ENCODE results near the gene COQ10A.
"Not testable (repeated sequence)": the region's sequence is repeated elsewhere in the genome, so short reads cannot be mapped to it uniquely, and the experiment has no call there.

Gene COQ10A

DNA sequence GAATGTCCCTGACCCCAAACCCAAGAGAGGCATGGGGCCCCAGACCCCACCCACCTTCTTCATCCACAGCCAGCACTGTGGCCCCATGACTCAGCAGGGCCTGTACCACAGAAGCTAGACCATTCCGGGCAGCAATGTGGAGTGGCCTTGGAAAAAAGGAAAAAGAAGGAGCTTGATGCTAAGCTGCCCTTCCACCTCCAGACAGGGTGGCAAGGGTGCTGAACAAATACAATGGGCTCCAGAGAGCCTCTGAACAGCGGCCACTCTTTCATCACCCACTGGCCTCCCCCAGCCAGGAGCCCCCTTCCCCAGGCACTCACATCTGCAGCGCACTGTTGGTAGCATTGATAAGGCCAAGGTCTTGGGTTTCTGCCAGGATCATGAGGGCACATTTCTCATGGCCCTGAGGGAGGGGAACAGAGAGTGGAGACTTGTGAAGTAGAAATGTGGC, 23.0 kb upstream of the COQ10A start:
- DNase-seq (ENCODE audit: low read depth in 3 of 3), result no peak

DNA sequence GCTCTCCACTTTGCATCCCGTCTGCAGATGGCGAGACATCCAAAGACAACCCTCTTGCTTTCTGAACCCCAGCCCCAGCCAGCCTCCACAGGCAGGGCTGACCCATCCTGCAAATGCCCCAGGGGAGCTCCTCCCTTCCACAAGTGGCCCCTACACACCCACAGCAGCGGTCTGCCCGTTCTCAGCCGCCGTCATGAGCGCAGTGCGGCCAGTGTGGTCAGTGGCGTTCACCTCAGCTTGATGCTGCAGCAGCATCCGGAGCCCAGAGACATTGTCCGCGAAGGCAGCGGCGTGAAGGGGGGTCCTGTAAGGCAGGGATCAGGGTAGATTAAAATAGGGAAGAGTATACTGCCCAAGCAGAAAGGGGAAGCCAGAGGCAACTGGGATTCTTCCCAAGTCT, 22.2 kb upstream of the COQ10A start:
- no peak for DNase-seq (ENCODE audit: low read depth in 3 of 3)

DNA sequence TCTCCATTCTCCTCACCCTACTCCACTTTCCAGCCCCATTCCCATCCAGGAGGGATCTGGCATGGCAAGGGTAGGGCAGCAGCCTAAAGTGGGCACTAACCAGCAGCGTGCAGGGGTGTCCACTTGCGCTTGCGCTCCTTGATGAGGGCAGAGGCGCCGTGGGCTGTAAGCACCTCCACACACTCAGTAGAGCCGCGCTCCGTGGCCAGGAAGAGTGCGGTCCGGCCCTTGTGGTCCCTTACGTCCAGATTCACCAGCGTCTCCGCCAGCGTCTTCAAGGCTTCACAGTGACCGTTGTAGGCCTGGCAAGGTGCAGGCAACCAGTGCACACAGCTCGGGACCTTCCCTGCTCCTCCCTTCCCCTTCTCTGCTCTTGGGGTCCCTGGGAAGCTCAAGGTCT, 18.8 kb upstream of the COQ10A start:
- DNase-seq (ENCODE audit: low read depth in 3 of 3), result no peak

DNA sequence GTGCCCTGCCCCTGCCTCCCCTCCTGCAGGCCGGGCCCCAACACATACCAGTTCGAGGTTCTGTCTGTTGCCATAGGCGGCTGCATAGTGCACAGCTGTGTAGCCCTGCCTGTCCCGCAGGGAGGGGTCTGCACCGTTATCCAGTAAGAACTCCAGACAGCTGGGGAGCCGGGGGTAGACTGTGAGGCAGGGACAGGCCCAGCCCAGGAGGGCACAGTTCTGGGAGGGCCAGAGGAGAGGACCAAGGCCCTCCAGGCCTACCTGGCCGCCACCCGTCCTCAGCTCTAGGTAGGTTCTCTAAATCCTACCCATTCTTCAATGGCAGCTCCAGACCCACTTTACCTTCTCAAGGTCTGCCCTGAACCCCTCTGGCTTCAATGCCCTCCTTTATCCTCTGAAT, 18.0 kb upstream of the COQ10A start:
- DNase-seq (ENCODE audit: low read depth in 3 of 3), result no peak

DNA sequence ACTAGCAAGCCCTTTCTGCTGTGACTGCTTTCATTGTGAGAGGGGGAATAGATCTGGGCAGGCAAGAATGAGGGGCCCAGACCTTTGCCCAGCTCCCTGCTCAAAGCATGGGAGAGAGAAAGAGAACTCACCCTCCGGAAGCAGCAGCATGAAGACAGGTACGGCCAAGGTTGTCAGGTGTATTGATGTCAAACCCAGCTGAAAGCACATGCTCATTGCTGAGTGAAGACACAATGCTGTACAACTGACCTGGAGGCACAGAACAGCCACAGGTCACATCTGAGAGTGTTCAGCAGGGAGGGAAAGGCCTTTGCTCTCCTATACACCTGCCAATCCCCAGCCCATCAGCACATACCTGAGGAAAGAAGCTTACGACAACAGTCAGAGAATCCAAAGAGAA, 14.1 kb upstream of the COQ10A start:
- no peak for DNase-seq (ENCODE audit: low read depth in 3 of 3)

DNA sequence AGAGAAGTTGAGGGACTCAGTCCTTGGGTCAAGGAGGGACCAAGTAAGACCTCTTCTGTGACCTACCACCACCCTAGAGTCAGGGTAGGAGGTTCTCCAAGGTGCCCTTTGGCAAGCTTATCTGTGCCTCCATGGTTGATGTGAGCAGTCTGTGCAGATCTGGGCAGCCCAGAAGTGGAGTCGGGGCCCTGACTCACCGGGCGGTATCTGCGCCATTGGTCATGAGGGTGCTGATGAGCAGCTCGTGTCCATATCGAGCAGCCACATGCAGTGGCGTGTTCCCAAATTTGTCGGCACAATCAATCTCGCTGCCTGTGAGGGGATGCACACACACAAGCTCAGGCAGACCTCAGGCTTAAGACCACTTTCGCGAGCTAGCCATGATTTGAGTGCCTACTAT, 13.7 kb upstream of the COQ10A start:
- no peak for DNase-seq (ENCODE audit: low read depth in 3 of 3)

DNA sequence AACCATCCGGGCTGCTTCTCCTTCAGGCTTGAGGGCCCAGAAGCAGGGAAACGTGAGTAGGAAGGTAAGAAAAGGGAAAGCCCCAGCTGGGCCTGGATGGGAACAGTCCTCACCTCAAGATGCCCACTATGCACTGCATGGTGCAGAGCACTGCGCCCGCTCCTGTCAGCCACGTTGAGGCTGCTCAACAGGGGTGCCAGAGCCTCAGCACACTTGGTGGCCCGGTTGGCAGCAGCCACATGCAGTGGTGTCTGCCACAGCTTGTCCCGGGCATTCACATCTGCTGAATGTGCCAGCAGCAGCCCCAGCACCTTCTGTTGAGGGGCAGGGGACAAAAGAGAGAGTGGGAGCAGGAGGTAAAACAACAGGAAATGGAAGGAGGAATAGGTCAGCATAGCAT, 11.1 kb upstream of the COQ10A start:
- DNase-seq (ENCODE audit: low read depth in 3 of 3), result no peak

DNA sequence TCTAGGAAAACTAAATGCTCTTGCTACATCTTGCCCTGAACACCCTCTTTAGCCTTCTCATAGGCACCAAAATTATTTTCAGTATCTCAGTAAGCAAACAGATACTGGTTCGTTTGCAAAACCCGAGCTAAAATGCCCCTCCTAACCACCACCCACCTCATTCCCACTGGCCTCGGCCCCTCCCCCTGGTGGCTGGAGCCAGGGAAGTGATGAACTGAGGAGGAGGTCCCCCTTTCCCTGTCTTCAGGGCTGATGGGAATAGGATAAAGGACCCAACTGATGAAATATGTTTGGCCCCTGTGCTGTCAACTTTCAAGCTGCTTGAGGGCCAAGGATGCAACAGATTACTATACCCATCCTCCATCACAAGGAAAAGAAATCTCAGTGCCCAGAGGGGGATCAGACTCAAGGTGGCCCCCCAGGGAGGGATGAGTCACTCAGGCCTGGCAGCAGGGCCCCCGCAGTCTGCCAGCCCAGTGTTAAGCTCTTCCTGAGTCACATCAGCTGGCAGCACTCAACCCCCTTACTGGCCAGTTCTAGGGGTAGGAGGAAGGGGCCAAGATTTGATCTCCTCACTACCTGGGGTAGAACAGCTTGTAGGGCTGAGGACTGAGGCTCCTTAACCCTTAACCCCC, 10.3 kb upstream of the COQ10A start:
- no peak for DNase-seq (ENCODE audit: low read depth in 3 of 3)

DNA sequence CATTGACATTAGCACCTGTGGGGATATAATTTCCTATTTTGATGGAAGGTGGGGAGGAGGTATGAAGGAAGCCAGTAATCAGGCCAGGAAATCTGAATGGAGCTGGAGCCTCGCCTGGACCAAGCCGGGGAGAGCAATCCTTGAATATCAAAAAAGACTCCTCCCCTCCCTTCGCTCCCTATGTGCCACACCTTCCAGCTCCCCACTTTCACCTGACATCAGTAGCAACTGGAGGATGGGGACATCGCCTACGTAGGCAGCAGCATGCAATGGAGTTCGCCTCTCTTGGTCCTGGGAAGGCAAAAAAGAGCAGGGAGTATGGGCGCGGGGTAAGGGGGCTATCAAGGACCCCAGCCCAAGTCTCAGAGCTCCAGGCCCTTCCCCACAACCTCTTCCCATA, 9.7 kb upstream of the COQ10A start:
- no peak for DNase-seq (ENCODE audit: low read depth in 3 of 3)

DNA sequence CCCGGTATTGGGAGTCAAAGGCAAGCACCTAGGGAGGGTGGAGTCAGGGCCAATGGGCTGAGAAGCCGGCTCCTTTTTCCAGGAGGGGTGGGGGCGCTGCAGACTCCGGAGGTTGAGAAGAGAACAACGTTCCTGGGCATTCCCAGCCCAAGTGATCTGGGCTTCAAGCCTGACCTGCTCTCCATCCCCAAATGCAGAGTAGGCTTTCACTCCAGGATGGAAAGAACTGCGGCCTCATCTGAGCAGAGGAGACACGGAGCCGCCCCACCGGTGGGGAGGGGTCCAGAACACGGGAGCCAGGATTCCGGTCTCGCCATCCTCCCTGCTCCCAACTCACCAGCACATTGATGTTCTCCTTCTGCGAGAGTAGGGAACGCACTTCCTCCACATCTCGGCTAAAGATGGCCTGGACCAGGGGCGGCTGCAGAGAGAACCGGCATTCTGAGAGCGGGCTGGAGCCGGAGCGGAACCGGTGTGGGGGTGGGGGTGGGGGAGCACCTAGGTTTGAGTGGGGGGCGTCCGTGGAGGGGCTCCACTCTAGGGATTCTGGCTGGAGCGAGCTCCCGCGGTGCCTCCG, 9.2 kb upstream of the COQ10A start:
- DNase-seq (ENCODE audit: low read depth in 3 of 3), result no peak

DNA sequence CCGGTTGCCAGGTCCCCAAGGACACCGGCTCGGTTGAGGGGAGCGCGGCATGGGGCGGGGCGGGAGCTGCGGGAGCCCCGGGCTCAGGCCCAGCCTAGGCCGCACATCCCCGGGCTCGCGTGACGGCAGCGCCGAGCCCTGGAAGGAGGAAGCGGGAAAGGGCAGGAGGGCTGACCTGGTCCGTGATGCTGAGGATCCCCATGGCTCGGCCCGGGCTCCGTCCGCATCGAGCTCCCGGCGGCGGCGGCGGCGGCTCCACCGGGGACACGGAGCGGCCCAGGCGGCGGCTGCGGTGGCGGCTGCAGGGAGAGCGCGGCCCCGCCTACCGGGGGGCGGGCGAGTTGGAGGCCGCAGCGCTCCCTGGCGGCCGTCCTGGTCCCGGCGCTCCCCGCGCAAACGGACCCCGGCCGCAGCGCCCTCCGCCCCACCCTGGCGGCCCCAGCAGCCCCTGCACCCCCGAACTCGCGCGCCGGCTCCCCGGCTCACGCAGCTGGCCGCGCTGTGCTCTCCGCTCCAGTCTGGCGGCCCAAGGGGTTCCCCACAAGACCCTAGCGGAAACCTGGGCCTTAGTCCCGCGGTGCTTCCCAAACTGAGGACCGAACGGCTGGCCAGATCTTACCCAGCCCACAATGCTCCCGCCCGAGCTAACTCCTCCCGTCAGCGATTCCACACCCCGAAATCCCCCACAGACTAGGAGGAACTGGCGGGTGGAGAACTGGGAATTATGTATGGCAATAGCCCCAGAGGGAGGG, 8.5 kb upstream of the COQ10A start, which contains the start of gene ANKRD52:
Gene ANKRD52, minus strand, starts transcription at position 317 of the 752 bp plus-strand sequence. Its CDS starts 115 bp downstream, at position 202.
- peak; percentile 55 to 82 (median 61) for DNase-seq (ENCODE audit: low read depth in 3 of 3)

DNA sequence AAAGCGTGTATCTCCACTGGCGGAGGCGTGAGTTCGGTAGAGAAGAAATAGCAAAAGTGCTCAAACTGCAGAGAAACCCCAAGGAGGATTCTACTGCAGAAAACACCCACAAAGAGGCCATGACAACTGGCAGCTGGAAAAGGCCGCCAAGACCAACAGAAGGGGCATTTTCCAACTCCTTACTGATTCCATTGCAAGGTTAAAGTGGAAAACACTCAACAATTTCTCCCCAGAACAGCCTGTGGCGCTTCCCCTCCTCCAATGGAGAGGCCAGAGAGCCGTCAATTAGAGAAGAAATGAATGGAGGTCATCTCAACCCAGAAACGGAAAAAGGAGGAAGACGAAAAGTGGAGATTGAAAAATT, 7.9 kb upstream of the COQ10A start:
- DNase-seq (ENCODE audit: low read depth in 3 of 3), result no peak

DNA sequence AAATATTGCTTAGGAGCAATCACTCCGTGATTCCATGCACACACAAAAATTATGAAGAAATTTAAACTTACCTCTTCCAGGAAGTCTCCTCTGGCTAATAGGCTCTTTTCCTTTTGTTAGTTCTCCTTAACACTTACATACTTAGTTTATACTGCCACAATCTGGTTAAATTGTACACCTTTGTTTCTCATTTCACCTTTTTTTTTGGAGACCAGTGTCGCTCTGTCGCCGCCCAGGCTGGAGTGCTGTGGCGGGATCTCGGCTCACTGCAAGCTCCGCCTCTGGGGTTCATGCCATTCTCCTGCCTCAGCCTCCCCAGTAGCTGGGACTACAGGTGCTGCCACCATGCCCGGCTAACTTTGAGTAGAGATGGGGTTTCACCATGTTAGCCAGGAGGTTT, 6.4 kb upstream of the COQ10A start:
- DNase-seq (ENCODE audit: low read depth in 3 of 3), result no peak

DNA sequence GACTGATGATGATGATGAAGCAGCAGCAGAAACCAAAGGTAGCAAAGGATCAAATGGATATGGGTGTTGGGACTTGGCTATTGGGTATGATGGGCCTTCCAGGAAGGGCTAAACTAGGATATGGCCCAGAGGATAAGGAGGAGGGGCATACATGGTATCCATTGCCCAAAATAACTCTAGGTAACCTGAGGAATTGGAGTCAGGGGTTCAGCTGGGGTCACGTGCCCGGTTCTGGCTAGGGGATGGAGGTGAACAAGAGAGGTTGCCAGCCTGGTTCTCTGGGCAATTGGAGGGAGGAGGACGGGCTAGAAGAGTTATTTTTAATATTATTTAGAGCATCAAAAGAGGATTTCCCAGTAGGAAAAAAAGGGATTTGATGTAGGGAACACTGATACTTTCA, 5.8 kb upstream of the COQ10A start:
- DNase-seq (ENCODE audit: low read depth in 3 of 3), result no peak

DNA sequence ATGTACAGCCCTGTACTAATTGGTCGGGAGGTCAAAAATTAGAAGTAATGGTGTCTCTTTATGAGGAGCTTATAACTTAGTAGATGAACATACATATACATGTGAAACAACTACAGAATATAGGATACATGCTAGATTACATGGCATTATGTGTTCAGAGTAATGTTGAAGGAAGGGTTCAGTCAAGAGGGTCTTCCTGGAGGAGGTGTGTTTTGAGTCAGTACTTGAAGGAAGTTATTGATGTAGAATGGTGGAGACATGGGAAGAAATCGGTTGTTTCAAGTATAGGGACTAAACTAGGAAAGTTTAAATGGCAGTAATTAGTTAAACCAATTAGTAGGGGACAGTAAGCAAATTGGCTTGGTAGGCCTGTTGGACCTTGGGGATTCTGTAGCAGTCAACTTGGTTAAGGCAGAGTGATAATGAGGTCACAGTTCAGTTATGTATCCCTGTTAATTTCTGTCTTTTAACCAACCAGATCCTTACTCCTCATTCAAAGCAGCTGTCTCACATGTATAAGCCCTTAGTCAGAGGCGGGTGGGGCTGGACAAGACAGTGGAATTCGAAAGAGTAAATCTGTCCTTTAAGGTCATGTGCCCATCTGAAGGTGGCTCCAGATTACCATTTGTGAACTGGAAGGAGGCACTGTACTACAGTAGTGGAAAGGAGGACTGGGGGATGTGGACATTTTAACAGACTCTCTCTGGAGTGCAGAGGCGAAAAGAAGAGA, 5.1 kb upstream of the COQ10A start:
- no peak for DNase-seq (ENCODE audit: low read depth in 3 of 3)

DNA sequence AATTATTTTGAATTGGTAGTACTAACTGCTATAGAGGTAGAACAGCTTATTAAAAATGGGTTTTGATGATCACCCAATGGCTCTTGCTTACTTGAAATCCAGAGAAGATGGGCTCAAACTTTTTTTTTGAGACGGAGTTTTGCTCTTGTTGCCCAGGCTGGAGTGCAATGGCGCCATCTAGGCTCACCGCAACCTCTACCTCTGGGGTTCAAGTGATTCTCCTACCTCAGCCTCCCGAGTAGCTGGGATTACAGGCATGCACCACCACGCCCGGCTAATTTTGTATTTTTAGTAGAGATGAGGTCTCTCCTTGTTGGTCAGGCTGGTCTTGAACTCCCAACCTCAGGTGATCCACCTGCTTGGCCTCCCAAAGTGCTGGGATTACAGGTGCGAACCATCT, 3.8 kb upstream of the COQ10A start:
- not testable (repeated sequence) for DNase-seq (ENCODE audit: low read depth in 3 of 3)

DNA sequence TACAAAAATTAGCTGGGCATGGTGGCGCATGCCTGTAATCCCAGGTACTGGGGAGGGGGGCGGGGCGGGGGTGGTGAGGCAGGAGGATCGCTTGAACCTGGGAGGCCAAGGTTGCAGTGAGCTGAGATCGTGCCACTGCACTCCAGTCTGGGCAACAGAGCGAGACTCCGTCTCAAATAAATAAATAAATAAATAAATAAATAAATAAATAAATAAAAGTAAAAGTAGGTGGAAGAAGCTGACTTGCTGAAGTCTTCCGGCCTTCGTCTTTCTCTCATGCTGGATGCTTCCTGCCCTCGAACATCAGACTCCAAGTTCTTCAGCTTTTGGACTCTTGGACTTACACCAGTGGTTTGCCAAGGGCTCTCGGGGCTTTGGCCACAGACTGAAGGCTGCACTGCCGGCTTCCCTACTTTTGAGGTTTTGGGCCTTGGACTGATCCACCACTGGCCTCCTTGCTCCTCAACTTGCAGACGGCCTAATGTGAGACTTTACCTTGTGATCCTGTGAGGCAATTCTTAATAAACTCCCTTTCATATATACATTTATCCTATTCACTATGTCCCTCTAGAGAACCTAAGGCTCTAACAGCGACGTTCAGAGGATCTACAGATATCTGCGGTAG, 562 bp upstream of the COQ10A start:
- DNase-seq (ENCODE audit: low read depth in 3 of 3), result not testable (repeated sequence)

DNA sequence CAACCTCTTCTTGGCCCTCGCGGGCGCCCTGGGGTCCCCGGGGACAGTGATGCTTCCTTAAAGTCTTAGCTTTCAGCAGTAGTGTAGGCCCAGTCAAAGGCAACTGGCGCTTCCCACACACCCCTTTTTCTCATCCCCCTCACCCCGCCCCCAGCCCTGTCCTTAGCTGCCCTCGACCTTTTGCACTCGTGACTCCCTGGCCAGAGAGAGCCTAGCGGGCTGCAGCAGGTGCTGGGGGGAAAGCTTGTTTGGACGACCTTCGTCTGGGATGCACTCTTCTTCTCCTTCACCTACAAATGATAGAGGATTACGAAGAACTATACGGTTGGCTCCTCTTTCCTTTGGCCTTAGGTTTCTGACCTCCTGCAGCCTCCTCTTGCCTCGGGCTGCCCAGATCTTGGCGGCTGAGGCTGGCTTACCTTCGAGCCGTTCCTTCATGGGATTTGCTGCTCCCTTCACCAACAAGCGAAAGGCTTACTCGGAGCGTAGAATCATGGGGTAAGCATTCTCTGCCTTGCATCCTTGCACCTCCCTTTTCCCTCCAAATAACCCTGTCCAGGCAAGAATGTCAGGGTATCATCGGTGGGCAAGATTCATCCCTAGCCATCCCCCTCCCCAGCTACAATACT, 815 bp downstream of the COQ10A start:
- no peak for DNase-seq (ENCODE audit: low read depth in 3 of 3)

DNA sequence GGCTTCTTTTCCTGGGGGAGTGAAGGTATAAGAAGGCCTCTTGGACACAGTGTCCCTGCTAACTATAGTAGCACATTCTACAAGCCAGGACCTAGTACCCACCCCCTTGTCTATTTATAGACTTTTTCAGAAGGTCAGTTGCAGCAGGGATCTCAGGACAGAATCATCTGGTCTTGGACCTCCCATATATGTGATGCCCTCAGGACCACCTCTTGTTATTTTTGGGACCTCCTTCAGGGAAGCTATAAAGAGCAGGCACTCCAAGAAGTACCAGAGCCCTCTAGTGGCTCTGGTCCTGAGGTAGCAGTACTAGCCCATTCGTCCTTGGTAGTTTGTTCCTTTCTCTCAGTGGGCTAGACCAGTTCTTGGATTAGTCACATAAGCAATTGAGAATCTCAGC, 4.3 kb downstream of the COQ10A start:
- DNase-seq (ENCODE audit: low read depth in 3 of 3), result no peak

DNA sequence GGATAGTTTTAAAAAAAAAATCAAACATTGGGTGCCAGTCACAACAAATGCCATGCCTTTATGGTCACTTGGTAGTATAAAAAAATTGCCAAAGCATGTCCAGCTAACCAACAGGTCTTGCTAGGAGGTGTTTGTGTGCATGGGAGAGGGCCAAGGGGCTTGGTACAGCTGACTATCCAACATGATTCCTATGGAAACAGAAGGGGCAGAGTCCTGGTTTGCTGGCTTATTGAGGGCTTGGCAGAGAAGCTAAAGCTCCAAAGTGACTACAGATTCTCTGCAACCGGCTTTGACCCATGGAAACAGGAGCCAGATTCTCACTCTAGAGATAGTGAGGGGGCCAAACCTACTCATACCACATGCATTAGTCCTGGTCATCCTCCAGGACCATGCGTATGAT, 5.7 kb downstream of the COQ10A start:
- not testable (repeated sequence) for DNase-seq (ENCODE audit: low read depth in 3 of 3)

DNA sequence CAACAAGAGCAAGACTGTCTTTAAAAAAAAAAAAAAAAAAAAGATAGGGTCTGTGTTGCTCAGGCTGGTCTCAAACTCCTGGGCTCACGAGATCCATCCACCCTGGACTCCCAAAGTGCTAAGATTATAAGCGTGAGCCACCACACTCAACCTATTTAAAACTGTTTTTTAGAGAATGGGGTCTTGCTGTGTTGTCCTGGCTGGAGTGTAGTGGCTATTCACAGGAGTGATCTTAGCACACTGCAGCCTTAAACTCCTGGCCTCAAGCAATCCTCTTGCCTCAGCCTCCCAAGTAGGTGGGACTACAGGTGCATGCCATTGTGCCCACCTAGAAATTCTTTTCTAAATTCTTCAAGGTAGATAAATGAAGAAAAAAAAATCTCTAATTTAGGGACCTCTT, 7.6 kb downstream of the COQ10A start:
- DNase-seq (ENCODE audit: low read depth in 3 of 3), result no peak

DNA sequence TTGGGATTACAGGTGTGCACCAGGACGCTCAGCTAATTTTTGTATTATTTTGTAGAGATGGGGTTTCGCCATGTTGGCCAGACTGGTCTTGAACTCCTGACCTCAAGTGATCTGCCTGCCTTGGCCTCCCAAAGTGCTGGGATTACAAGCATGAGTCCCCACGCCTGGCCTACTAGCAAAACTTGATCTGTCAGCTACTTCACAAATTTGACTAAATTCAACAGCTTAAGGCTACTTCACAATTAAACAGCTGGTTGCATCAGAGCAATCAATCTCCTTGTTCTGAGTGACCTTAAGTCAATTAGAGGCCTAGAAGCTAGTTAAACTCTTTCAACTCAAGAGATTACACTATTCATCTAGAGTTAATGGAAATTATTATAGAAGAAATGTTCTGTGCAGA, 12.2 kb downstream of the COQ10A start:
- no peak for DNase-seq (ENCODE audit: low read depth in 3 of 3)
